ENCODE data around the gene CCDC88C. TPM values are rescaled to one million over a fixed set of nuclear protein-coding genes. Genes with fewer than 3 reads are reported as not detected.

Gene CCDC88C
- total RNA-seq, 1 experiment from 2014 or later, result 21.3 TPM

- DNase-seq (ENCODE audit: low read depth, low spot score), result no peak
- H3K4me1 ChIP-seq (ENCODE audit: control insufficient read depth, insufficient read depth, low read length), result no peaks in the 10 kb centered on the region
- no peak overlapping the region for H3K4me3 ChIP-seq (ENCODE audit: low read depth in 2 of 2, low read length in 2 of 2)
- ATAC-seq, result no peak
- no peaks in the 10 kb centered on the region for H3K36me3 ChIP-seq (ENCODE audit: control insufficient read depth, insufficient read depth, low read length)
- no peaks in the 10 kb centered on the region for H3K27me3 ChIP-seq (ENCODE audit: control insufficient read depth, insufficient read depth, low read length)
- H3K9me3 ChIP-seq (ENCODE audit: control insufficient read depth, insufficient read depth, low read depth, low read length), result no peaks in the 10 kb centered on the region
- TF ChIP-seq SIN3A (IDR thresholded peaks at IDR 0.05; ENCODE audit: borderline replicate concordance, insufficient read depth, low read depth, low read length), result no peak
- no peak for TF ChIP-seq TCF7L2 (IDR thresholded peaks at IDR 0.05; ENCODE audit: low read depth, low read length)
- TF ChIP-seq, protein P1, sequence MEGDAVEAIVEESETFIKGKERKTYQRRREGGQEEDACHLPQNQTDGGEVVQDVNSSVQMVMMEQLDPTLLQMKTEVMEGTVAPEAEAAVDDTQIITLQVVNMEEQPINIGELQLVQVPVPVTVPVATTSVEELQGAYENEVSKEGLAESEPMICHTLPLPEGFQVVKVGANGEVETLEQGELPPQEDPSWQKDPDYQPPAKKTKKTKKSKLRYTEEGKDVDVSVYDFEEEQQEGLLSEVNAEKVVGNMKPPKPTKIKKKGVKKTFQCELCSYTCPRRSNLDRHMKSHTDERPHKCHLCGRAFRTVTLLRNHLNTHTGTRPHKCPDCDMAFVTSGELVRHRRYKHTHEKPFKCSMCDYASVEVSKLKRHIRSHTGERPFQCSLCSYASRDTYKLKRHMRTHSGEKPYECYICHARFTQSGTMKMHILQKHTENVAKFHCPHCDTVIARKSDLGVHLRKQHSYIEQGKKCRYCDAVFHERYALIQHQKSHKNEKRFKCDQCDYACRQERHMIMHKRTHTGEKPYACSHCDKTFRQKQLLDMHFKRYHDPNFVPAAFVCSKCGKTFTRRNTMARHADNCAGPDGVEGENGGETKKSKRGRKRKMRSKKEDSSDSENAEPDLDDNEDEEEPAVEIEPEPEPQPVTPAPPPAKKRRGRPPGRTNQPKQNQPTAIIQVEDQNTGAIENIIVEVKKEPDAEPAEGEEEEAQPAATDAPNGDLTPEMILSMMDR (IDR thresholded peaks at IDR 0.05), result no peak
- TF ChIP-seq, protein P2, sequence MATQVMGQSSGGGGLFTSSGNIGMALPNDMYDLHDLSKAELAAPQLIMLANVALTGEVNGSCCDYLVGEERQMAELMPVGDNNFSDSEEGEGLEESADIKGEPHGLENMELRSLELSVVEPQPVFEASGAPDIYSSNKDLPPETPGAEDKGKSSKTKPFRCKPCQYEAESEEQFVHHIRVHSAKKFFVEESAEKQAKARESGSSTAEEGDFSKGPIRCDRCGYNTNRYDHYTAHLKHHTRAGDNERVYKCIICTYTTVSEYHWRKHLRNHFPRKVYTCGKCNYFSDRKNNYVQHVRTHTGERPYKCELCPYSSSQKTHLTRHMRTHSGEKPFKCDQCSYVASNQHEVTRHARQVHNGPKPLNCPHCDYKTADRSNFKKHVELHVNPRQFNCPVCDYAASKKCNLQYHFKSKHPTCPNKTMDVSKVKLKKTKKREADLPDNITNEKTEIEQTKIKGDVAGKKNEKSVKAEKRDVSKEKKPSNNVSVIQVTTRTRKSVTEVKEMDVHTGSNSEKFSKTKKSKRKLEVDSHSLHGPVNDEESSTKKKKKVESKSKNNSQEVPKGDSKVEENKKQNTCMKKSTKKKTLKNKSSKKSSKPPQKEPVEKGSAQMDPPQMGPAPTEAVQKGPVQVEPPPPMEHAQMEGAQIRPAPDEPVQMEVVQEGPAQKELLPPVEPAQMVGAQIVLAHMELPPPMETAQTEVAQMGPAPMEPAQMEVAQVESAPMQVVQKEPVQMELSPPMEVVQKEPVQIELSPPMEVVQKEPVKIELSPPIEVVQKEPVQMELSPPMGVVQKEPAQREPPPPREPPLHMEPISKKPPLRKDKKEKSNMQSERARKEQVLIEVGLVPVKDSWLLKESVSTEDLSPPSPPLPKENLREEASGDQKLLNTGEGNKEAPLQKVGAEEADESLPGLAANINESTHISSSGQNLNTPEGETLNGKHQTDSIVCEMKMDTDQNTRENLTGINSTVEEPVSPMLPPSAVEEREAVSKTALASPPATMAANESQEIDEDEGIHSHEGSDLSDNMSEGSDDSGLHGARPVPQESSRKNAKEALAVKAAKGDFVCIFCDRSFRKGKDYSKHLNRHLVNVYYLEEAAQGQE (IDR thresholded peaks at IDR 0.05; ENCODE audit: insufficient read depth in 1 of 2, low read depth in 2 of 2, low read length in 1 of 2), result no peak
- TF ChIP-seq POLR2AphosphoS5 (IDR thresholded peaks at IDR 0.05; ENCODE audit: low read depth, low read length), result no peak
- ChIA-PET POLR2A (no interaction called here), CTCF (no interaction called here)
- BruUV-seq (replicated peaks), result no TSS peak
- no peak overlapping the region for H3K27ac ChIP-seq (ENCODE audit: low read length)
- in situ Hi-C loops (cut with HindIII; ENCODE audit: low pct_unique_long_range_greater_than_20kb, low sequenced_read_pairs), result no loop called here
- intact Hi-C loops (cut with micrococcal nuclease; ENCODE audit: unreplicated experiment), result no loop called here
Measured at GRCh38 chr14:91337699-91338335, 79.8 kb downstream of the CCDC88C start.

DNA sequence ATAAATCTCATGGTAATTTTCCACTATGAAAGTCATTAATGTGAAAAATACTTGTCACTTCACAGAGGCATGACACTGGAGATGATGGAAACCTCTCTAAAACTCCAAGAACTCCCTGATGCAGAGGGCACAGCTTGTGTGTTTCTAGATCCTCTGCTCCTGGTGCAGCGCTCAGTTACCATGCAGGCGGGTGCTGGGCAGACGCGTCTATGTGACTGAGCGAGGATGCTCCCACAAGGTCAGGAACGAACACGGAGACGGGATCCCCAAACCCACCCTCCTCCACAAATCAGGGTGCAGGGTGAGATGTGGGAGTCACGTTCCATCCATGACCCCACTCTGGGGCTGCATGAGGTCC lies 81.5 kb downstream of the CCDC88C start:
- ATAC-seq, result no peak
- Histone ChIP-seq H3K4me1 (ENCODE audit: control insufficient read depth, insufficient read depth, low read length) (peaks cover 4% of the 10 kb centered on the region; the same call in 1 of the 2 replicates), H3K4me3 (ENCODE audit: low read depth in 2 of 2, low read length in 2 of 2) (no peak overlapping the region), H3K9me3 (ENCODE audit: control insufficient read depth, insufficient read depth, low read depth, low read length) (no peaks in the 10 kb centered on the region), H3K36me3 (ENCODE audit: control insufficient read depth, insufficient read depth, low read length) (no peaks in the 10 kb centered on the region), H3K27me3 (ENCODE audit: control insufficient read depth, insufficient read depth, low read length) (no peaks in the 10 kb centered on the region), H3K27ac (ENCODE audit: low read length) (no peak overlapping the region)
- DNase-seq (ENCODE audit: low read depth, low spot score), result no peak
- ChIA-PET CTCF (no interaction called here), POLR2A (no interaction called here)
- no peak for TF ChIP-seq TCF7L2 (IDR thresholded peaks at IDR 0.05; ENCODE audit: low read depth, low read length)
- TF ChIP-seq, protein P1 (IDR thresholded peaks at IDR 0.05), result no peak
- TF ChIP-seq, protein P2 (IDR thresholded peaks at IDR 0.05; ENCODE audit: insufficient read depth in 1 of 2, low read depth in 2 of 2, low read length in 1 of 2), result no peak
- TF ChIP-seq POLR2AphosphoS5 (IDR thresholded peaks at IDR 0.05; ENCODE audit: low read depth, low read length), result no peak
- TF ChIP-seq SIN3A (IDR thresholded peaks at IDR 0.05; ENCODE audit: borderline replicate concordance, insufficient read depth, low read depth, low read length), result no peak
- in situ Hi-C loops (cut with HindIII; ENCODE audit: low pct_unique_long_range_greater_than_20kb, low sequenced_read_pairs), result no loop called here
- intact Hi-C loops (cut with micrococcal nuclease; ENCODE audit: unreplicated experiment), result no loop called here
- no TSS peak for BruUV-seq (replicated peaks)
